Tibial artery (tissue), 4 donors: ENCODE measurements around the gene IFTAP.

Experiments
- DNase-seq, 2 donors: peaks; one replicate each; pipeline ENCODE4 v3.0.0-alpha.2; 2019
- H3K27ac ChIP-seq, 2 donors: fragments of 200-600 bp; sonication (generic) in 1 of 2; 1 replicate in 1 of 2; 2 replicates in 1 of 2; pipeline ENCODE4 v1.5.1; 2018 to 2019; ENCODE audit warnings: mild to moderate bottlenecking in 1 of 2
- H3K27me3 ChIP-seq, 2 donors: fragments of 200-600 bp; sonication (generic) in 1 of 2; one replicate each; pipeline versions ENCODE4 v1.5.1 to v1.6.0; 2016 to 2019
- H3K36me3 ChIP-seq, 3 donors: fragments of 200-600 bp; sonication (generic) in 2 of 3; one replicate each; pipeline ENCODE4 v1.5.1; 2016 to 2019; ENCODE audit warnings: mild to moderate bottlenecking in 2 of 3
- H3K4me1 ChIP-seq, 4 donors: fragments of 200-600 bp; sonication (generic) in 2 of 4; 1 replicate in 3 of 4; 2 replicates in 1 of 4; pipeline ENCODE4 v1.5.1; 2016 to 2019
- H3K4me3 ChIP-seq, 2 donors: fragments of 200-600 bp; sonication (generic) in 1 of 2; 1 replicate in 1 of 2; 2 replicates in 1 of 2; pipeline ENCODE4 v1.5.1; 2018 to 2019; ENCODE audit warnings: mild to moderate bottlenecking in 2 of 2
- H3K9me3 ChIP-seq, 3 donors: fragments of 200-600 bp; sonication (generic) in 1 of 3; one replicate each; pipeline ENCODE4 v1.5.1; 2016 to 2019
- intact Hi-C: fragments of 100-400 bp; cut with DNase I; formaldehyde crosslinking; loops from one replicate; pipeline ENCODE4 v1.15.0; 2023; ENCODE audit warnings: low total_unique reads
- TF ChIP-seq, protein P1 (sequence below), 2 experiments: fragments of 200-600 bp in 1 of 2; fragments of 450-650 bp in 1 of 2; IDR thresholded peaks; one replicate each; pipeline ENCODE4 v1.5.1; 2017 to 2019; ENCODE audit warnings: antibody characterized with exemption in 2 of 2, mild to moderate bottlenecking in 1 of 2, moderate library complexity in 1 of 2

Gene IFTAP

DNA sequence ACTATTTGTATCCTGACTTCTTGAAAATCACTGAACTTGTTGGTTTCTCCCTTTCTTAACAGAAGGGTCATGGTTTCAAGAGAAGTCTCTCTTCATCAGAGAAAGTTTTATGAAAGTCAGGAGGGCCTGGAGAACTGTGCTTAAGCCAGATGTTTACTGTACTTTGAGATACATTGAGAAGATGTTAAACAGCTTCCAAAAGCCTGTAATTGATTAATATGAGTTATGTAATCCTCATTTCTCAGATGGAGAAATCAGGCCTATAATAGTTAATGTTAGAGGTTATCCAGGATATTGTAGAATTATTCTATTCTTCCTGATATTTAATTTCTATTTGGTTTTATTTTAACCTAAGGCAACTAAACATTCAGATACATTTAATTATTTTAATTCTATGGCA, 100.8 kb downstream of the IFTAP start:
- H3K4me3 ChIP-seq, result no peak overlapping the region
- H3K27me3 ChIP-seq, result no peaks in the 10 kb centered on the region
- no peak overlapping the region for H3K27ac ChIP-seq
- DNase-seq, result no peak
- H3K36me3 ChIP-seq, result no peaks in the 10 kb centered on the region
- no peaks in the 10 kb centered on the region for H3K9me3 ChIP-seq
- peaks cover 0 to 4% (median 0%) of the 10 kb centered on the region in 4 donors for H3K4me1 ChIP-seq
- intact Hi-C loops, result no loop called here
- TF ChIP-seq, protein P1, sequence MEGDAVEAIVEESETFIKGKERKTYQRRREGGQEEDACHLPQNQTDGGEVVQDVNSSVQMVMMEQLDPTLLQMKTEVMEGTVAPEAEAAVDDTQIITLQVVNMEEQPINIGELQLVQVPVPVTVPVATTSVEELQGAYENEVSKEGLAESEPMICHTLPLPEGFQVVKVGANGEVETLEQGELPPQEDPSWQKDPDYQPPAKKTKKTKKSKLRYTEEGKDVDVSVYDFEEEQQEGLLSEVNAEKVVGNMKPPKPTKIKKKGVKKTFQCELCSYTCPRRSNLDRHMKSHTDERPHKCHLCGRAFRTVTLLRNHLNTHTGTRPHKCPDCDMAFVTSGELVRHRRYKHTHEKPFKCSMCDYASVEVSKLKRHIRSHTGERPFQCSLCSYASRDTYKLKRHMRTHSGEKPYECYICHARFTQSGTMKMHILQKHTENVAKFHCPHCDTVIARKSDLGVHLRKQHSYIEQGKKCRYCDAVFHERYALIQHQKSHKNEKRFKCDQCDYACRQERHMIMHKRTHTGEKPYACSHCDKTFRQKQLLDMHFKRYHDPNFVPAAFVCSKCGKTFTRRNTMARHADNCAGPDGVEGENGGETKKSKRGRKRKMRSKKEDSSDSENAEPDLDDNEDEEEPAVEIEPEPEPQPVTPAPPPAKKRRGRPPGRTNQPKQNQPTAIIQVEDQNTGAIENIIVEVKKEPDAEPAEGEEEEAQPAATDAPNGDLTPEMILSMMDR (IDR thresholded peaks at IDR 0.05), result no peak

DNA sequence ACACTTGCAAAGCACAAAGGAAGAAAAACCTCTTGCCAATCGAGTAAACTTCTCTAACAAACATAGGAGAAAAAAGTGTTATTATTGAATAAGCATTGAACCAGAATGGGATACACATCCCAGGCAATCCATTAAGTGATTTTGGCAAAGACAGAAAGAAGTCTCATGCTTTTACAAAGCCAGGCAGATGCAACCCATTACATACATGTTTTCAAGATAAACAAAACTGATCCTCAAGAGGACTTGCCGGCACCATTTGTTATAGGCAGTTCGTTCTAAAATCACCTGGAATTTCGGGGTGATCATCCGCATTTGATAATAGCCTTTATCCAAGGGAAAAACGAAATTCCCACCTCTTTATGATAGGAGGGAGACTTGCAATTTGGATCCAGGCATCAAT, 101.3 kb downstream of the IFTAP start:
- DNase-seq, result no peak
- Histone ChIP-seq H3K36me3 (no peaks in the 10 kb centered on the region), H3K4me1 (peaks cover 0 to 4% (median 0%) of the 10 kb centered on the region in 4 donors), H3K4me3 (no peak overlapping the region), H3K9me3 (no peaks in the 10 kb centered on the region), H3K27ac (no peak overlapping the region), H3K27me3 (no peaks in the 10 kb centered on the region)
- intact Hi-C loops, result no loop called here
- TF ChIP-seq, protein P1 (IDR thresholded peaks at IDR 0.05), result no peak

DNA sequence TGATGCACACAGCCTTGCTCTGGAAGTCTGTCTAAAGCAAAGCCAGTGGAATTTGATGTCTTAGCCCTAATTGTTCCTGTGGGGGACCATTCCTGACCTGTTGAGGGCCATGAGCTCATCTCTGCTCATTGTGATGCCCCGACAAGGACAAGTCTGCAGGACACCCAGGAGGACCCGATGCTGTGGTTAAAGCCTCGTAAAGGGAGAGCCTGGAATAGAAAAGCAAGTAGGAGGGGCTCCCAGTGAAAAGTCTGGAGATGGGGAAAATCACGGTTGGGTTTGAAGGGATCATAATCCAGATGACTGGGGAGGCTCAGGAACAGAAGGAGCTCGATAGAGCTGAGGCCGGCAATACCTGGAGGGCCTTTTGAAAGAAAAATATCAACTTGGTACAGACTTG, 102.2 kb downstream of the IFTAP start:
- intact Hi-C loops, result no loop called here
- no peaks in the 10 kb centered on the region for H3K27me3 ChIP-seq
- TF ChIP-seq, protein P1 (IDR thresholded peaks at IDR 0.05), result no peak
- no peak overlapping the region for H3K27ac ChIP-seq
- H3K4me1 ChIP-seq, result peaks cover 0 to 4% (median 0%) of the 10 kb centered on the region in 4 donors
- no peaks in the 10 kb centered on the region for H3K9me3 ChIP-seq
- no peak for DNase-seq
- no peaks in the 10 kb centered on the region for H3K36me3 ChIP-seq
- no peak overlapping the region for H3K4me3 ChIP-seq

DNA sequence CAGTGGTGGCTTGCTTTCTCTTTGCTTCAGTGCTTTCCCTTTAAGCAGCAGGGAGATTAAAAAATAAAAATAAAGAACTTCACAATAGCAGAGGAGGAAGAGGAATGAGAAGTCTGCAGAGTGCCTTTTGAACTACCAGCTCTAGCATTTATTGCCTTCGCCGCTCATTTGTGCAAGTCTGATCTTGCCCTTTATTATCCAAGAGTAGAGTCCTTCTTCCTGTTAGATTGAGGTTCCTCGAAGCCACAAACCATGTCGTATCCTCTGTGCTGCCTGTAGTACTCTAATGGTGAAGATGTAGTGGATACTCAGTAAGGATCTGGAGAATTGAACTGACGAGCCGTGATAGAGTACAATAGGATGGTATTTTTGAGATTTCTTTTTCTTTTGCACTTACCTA, 105.0 kb downstream of the IFTAP start:
- DNase-seq, result no peak
- Histone ChIP-seq H3K4me1 (no peaks in the 10 kb centered on the region), H3K9me3 (no peaks in the 10 kb centered on the region), H3K27me3 (no peaks in the 10 kb centered on the region), H3K4me3 (no peak overlapping the region), H3K27ac (no peak overlapping the region), H3K36me3 (no peaks in the 10 kb centered on the region)
- intact Hi-C loops, result no loop called here
- TF ChIP-seq, protein P1 (IDR thresholded peaks at IDR 0.05), result no peak

DNA sequence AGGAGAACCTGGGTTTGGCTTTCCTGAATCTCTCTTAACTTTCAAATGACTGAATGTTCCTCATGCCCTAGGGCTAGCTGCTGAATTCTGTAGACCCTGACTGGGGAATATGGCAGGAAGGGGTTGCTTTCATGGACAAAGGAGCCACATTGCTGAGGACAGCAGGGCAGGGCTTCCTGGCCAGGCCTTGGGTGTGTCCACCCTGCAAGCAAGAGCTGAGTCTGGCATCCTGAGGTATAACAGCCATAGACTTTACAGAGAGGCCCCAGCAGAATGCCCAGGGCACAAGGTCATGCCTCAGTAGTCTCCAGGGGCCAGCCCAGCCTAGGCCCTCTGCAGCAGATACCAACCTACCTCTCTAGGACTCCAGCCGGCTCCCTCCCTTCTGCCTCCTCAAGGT, 105.9 kb downstream of the IFTAP start:
- Histone ChIP-seq H3K9me3 (no peaks in the 10 kb centered on the region), H3K4me3 (no peak overlapping the region), H3K27me3 (no peaks in the 10 kb centered on the region), H3K4me1 (no peaks in the 10 kb centered on the region), H3K36me3 (no peaks in the 10 kb centered on the region), H3K27ac (no peak overlapping the region)
- DNase-seq, result no peak
- intact Hi-C loops, result no loop called here
- TF ChIP-seq, protein P1 (IDR thresholded peaks at IDR 0.05), result no peak
